ENCODE data around the gene SPRYD4.
"Not testable (repeated sequence)": the region's sequence is repeated elsewhere in the genome, so short reads cannot be mapped to it uniquely, and the experiment has no call there.

Gene SPRYD4

DNA sequence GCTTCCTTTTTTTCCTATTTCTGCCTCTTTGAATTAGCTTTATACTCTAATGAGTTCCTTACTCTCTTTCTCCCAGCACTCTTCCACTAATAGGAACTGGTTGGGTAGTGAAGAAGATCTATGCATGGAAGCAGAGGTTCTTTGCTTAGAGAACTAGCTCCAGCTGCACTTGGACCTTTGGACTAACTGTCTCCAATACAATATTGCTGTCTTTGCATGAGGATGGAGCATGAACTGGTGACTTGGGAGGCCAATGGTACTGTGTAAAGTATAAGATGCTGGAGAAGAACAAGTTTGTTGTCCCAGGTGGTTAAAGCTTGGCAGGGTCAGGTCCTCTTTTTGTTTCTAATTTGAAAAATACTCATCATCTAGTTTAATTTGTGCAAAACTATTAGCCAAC, 22.0 kb downstream of the SPRYD4 start:
- Histone ChIP-seq H3F3A (ENCODE audit: control insufficient read depth, insufficient read depth) (no peaks in the 10 kb centered on the region), H3K9me2 (replicated peaks; ENCODE audit: control insufficient read depth, low read length) (no peaks in the 10 kb centered on the region), H3K9me3 (ENCODE audit: control insufficient read depth, insufficient read depth, low read length) (no peaks in the 10 kb centered on the region), H3K27ac (ENCODE audit: low read depth, low read length) (no peak overlapping the region), H3K4me3 (ENCODE audit: low read length) (no peak overlapping the region), H3K79me2 (ENCODE audit: control insufficient read depth, low read length) (no peaks in the 10 kb centered on the region), H3K4me1 (ENCODE audit: control insufficient read depth, low read length) (no peaks in the 10 kb centered on the region), H3K36me3 (ENCODE audit: control insufficient read depth, low read length) (no peaks in the 10 kb centered on the region), H4K20me1 (ENCODE audit: control insufficient read depth, insufficient read depth, low read depth, low read length) (no peaks in the 10 kb centered on the region), H3K27me3 (ENCODE audit: control insufficient read depth, low read length) (peaks cover 36% of the 10 kb centered on the region), H3K4me2 (ENCODE audit: low read length) (no peak overlapping the region)
- TF ChIP-seq EZH2phosphoT487 (IDR thresholded peaks at IDR 0.05; ENCODE audit: borderline replicate concordance, low read length), result no peak
- TF ChIP-seq, protein P1, sequence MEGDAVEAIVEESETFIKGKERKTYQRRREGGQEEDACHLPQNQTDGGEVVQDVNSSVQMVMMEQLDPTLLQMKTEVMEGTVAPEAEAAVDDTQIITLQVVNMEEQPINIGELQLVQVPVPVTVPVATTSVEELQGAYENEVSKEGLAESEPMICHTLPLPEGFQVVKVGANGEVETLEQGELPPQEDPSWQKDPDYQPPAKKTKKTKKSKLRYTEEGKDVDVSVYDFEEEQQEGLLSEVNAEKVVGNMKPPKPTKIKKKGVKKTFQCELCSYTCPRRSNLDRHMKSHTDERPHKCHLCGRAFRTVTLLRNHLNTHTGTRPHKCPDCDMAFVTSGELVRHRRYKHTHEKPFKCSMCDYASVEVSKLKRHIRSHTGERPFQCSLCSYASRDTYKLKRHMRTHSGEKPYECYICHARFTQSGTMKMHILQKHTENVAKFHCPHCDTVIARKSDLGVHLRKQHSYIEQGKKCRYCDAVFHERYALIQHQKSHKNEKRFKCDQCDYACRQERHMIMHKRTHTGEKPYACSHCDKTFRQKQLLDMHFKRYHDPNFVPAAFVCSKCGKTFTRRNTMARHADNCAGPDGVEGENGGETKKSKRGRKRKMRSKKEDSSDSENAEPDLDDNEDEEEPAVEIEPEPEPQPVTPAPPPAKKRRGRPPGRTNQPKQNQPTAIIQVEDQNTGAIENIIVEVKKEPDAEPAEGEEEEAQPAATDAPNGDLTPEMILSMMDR (IDR thresholded peaks at IDR 0.05; ENCODE audit: low read depth, low read length, poor library complexity, severe bottlenecking), result no peak

GRCh38 chr12:56493409-56494105, 25.2 kb downstream of the SPRYD4 start:
- H3F3A ChIP-seq (ENCODE audit: control insufficient read depth, insufficient read depth), result not testable (repeated sequence)

DNA sequence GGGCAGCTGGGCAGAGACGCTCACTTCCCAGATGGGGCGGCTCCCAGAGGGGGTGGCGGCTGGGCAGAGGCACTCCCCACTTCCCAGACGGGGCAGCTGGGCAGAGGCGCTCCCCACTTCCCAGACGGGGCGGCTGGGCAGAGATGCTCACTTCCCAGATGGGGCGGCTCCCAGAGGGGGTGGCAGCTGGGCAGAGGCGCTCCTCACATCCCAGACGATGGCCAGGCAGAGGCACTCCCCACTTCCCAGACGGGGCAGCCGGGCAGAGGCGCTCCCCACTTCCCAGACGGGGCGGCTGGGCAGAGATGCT, 25.7 kb downstream of the SPRYD4 start:
- H3K9me2 ChIP-seq (replicated peaks; ENCODE audit: control insufficient read depth, low read length); H3K36me3 ChIP-seq (ENCODE audit: control insufficient read depth, low read length); H3K27ac ChIP-seq (ENCODE audit: low read depth, low read length); H3K9me3 ChIP-seq (ENCODE audit: control insufficient read depth, insufficient read depth, low read length); H3K4me3 ChIP-seq (ENCODE audit: low read length); H3K4me1 ChIP-seq (ENCODE audit: control insufficient read depth, low read length); H3F3A ChIP-seq (ENCODE audit: control insufficient read depth, insufficient read depth); H4K20me1 ChIP-seq (ENCODE audit: control insufficient read depth, insufficient read depth, low read depth, low read length); H3K79me2 ChIP-seq (ENCODE audit: control insufficient read depth, low read length); H3K4me2 ChIP-seq (ENCODE audit: low read length): not testable (repeated sequence)
- H3K27me3 ChIP-seq (ENCODE audit: control insufficient read depth, low read length), result peaks cover 14% of the 10 kb centered on the region

More at GRCh38 chr12:56493409-56494105, 25.2 kb downstream of the SPRYD4 start:
- H3K27me3 ChIP-seq (ENCODE audit: control insufficient read depth, low read length), result peaks cover 19% of the 10 kb centered on the region
- not testable (repeated sequence) for H3K9me3 ChIP-seq (ENCODE audit: control insufficient read depth, insufficient read depth, low read length); H3K36me3 ChIP-seq (ENCODE audit: control insufficient read depth, low read length); H4K20me1 ChIP-seq (ENCODE audit: control insufficient read depth, insufficient read depth, low read depth, low read length); H3K4me3 ChIP-seq (ENCODE audit: low read length); H3K79me2 ChIP-seq (ENCODE audit: control insufficient read depth, low read length); H3K4me1 ChIP-seq (ENCODE audit: control insufficient read depth, low read length); H3K27ac ChIP-seq (ENCODE audit: low read depth, low read length); H3K9me2 ChIP-seq (replicated peaks; ENCODE audit: control insufficient read depth, low read length); H3K4me2 ChIP-seq (ENCODE audit: low read length)

- H3F3A ChIP-seq (ENCODE audit: control insufficient read depth, insufficient read depth); H3K79me2 ChIP-seq (ENCODE audit: control insufficient read depth, low read length); H3K27ac ChIP-seq (ENCODE audit: low read depth, low read length); H3K4me2 ChIP-seq (ENCODE audit: low read length); H4K20me1 ChIP-seq (ENCODE audit: control insufficient read depth, insufficient read depth, low read depth, low read length); H3K9me3 ChIP-seq (ENCODE audit: control insufficient read depth, insufficient read depth, low read length); H3K36me3 ChIP-seq (ENCODE audit: control insufficient read depth, low read length); H3K9me2 ChIP-seq (replicated peaks; ENCODE audit: control insufficient read depth, low read length); H3K4me3 ChIP-seq (ENCODE audit: low read length); H3K4me1 ChIP-seq (ENCODE audit: control insufficient read depth, low read length): not testable (repeated sequence)
- H3K27me3 ChIP-seq (ENCODE audit: control insufficient read depth, low read length), result peaks cover 10% of the 10 kb centered on the region
Measured at GRCh38 chr12:56494481-56494880, 26.1 kb downstream of the SPRYD4 start.

- H3K9me3 ChIP-seq (ENCODE audit: control insufficient read depth, insufficient read depth, low read length); H3K79me2 ChIP-seq (ENCODE audit: control insufficient read depth, low read length); H3K9me2 ChIP-seq (replicated peaks; ENCODE audit: control insufficient read depth, low read length); H3K4me1 ChIP-seq (ENCODE audit: control insufficient read depth, low read length); H3F3A ChIP-seq (ENCODE audit: control insufficient read depth, insufficient read depth); H3K36me3 ChIP-seq (ENCODE audit: control insufficient read depth, low read length); H3K4me2 ChIP-seq (ENCODE audit: low read length); H4K20me1 ChIP-seq (ENCODE audit: control insufficient read depth, insufficient read depth, low read depth, low read length); H3K4me3 ChIP-seq (ENCODE audit: low read length); H3K27ac ChIP-seq (ENCODE audit: low read depth, low read length); H3K27me3 ChIP-seq (ENCODE audit: control insufficient read depth, low read length): not testable (repeated sequence)
Measured at GRCh38 chr12:56496704-56497103, 28.3 kb downstream of the SPRYD4 start.

DNA sequence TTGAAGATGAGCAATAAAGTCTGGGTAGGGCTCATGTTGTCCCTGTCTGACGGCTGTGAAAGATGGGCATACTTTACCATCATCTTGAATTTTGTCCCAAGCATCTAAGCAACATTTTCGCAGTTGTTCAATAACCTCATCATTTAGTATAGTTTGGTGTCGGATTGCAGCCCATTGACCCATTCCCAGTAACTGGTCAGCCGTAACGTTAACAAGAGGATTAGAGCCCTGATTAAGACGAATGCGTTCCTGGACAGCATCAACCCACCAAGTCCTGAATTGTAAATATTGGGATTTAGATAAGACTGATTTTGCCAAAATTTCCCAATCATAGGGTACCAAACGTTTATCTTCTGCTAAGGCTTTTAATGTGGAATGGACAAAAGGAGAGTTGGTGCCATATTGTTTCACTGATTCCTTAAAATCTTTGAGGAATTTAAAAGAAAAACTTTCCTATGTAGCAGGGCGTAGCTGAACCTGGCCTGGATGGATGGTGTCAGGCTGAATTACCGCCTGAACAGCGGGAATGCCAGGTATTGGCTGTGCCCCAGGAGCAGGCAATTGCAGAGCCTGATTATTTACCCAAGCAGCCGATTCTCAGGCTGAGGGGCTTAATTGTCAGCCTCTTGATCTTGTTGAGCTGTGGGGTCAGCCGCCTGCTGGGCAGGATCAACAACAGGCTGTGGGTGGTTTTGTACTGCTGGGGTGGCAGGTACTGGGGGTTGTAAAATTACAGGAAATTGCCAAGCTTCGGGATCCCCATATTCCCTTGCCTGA, 29.9 kb downstream of the SPRYD4 start:
- not testable (repeated sequence) for H3K36me3 ChIP-seq (ENCODE audit: control insufficient read depth, low read length); H3K4me1 ChIP-seq (ENCODE audit: control insufficient read depth, low read length); H3K9me3 ChIP-seq (ENCODE audit: control insufficient read depth, insufficient read depth, low read length); H3K27ac ChIP-seq (ENCODE audit: low read depth, low read length); H3K4me2 ChIP-seq (ENCODE audit: low read length); H3F3A ChIP-seq (ENCODE audit: control insufficient read depth, insufficient read depth); H4K20me1 ChIP-seq (ENCODE audit: control insufficient read depth, insufficient read depth, low read depth, low read length); H3K4me3 ChIP-seq (ENCODE audit: low read length); H3K27me3 ChIP-seq (ENCODE audit: control insufficient read depth, low read length); H3K79me2 ChIP-seq (ENCODE audit: control insufficient read depth, low read length); H3K9me2 ChIP-seq (replicated peaks; ENCODE audit: control insufficient read depth, low read length)

DNA sequence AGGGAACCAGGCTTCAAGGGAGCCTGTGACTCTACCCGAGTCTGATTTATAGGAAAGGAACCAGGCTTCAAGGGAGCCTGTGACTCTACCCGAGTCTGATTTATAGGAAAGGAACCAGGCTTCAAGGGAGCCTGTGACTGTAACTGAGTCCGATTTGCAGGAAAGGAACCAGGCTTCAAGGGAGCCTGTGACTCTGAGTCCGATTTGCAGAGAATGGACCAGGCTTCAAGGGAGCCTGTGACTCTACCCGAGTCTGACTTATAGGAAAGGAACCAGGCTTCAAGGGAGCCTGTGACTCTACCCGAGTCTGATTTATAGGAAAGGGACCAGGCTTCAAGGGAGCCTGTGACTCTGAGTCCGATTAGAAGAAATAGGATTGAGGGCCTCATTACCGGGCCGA, 31.1 kb downstream of the SPRYD4 start:
- H3F3A ChIP-seq (ENCODE audit: control insufficient read depth, insufficient read depth); H3K4me1 ChIP-seq (ENCODE audit: control insufficient read depth, low read length); H3K9me3 ChIP-seq (ENCODE audit: control insufficient read depth, insufficient read depth, low read length); H3K36me3 ChIP-seq (ENCODE audit: control insufficient read depth, low read length); H3K27me3 ChIP-seq (ENCODE audit: control insufficient read depth, low read length); H3K4me3 ChIP-seq (ENCODE audit: low read length); H3K9me2 ChIP-seq (replicated peaks; ENCODE audit: control insufficient read depth, low read length); H4K20me1 ChIP-seq (ENCODE audit: control insufficient read depth, insufficient read depth, low read depth, low read length); H3K4me2 ChIP-seq (ENCODE audit: low read length); H3K27ac ChIP-seq (ENCODE audit: low read depth, low read length); H3K79me2 ChIP-seq (ENCODE audit: control insufficient read depth, low read length): not testable (repeated sequence)
